ENCODE measurements around the gene SEMA3D.

- TF ChIP-seq CTCF (IDR thresholded peaks at IDR 0.05) (no peak), POLR2AphosphoS5 (IDR thresholded peaks at IDR 0.05) (no peak), POLR2A (IDR thresholded peaks at IDR 0.05) (no peak)
Observed at GRCh38 chr7:85144771-85145170, 42.1 kb downstream of the SEMA3D start.

Data from breast epithelium (tissue), 3 donors.